Esophagus muscularis mucosa (tissue), 4 donors: ENCODE results near the gene CBX2. TPM values are rescaled to one million over a fixed set of nuclear protein-coding genes. Genes with fewer than 3 reads are reported as not detected.

Source experiments
- DNase-seq: peaks from one replicate; pipeline ENCODE4 v3.0.0-alpha.2; 2017; ENCODE audit errors: extremely low spot score
- H3K27ac ChIP-seq, 4 donors: fragments of 200-600 bp; sonication (generic); replicated peaks in 1 of 4; 1 replicate in 3 of 4; 2 replicates in 1 of 4; pipeline ENCODE4 v1.5.1; 2016 to 2019; ENCODE audit warnings: mild to moderate bottlenecking in 1 of 4
- H3K27me3 ChIP-seq, 4 donors: fragments of 200-600 bp; sonication (generic); one replicate each; pipeline versions ENCODE4 v1.5.1 to v1.6.0; 2016 to 2019
- H3K36me3 ChIP-seq, 4 donors: fragments of 200-600 bp; sonication (generic); one replicate each; pipeline ENCODE4 v1.5.1; 2016 to 2019
- H3K4me1 ChIP-seq, 4 donors: fragments of 200-600 bp; sonication (generic); one replicate each; pipeline ENCODE4 v1.5.1; 2016 to 2019
- H3K4me3 ChIP-seq, 4 donors: fragments of 200-600 bp; sonication (generic); 1 replicate in 2 of 4; 2 replicates in 2 of 4; pipeline ENCODE4 v1.5.1; 2016 to 2019; ENCODE audit warnings: mild to moderate bottlenecking in 4 of 4, moderate library complexity in 1 of 4
- H3K9me3 ChIP-seq, 4 donors: fragments of 200-600 bp; sonication (generic); 1 replicate in 3 of 4; 2 replicates in 1 of 4; pipeline ENCODE4 v1.5.1; 2016 to 2019
- EP300 ChIP-seq: sonication (generic); formaldehyde crosslinking; IDR thresholded peaks from one replicate; pipeline ENCODE4 v1.6.1; 2017; ENCODE audit warnings: antibody characterized with exemption
- POLR2A ChIP-seq: fragments of 450-650 bp; IDR thresholded peaks from one replicate; pipeline ENCODE4 v1.6.1; 2017; ENCODE audit warnings: antibody characterized with exemption, moderate library complexity, mild to moderate bottlenecking, low read depth
- POLR2AphosphoS5 ChIP-seq, 2 donors: sonication (generic); formaldehyde crosslinking; IDR thresholded peaks; one replicate each; pipeline ENCODE4 v1.6.1; 2017; ENCODE audit warnings: antibody characterized with exemption in 2 of 2
- WGBS: methylation state at CpG from one replicate; pipeline ENCODE4 v1.1.5; 2018; 5-methylcytosine and 5-hydroxymethylcytosine counted together
- intact Hi-C: fragments of 100-400 bp; cut with DNase I; formaldehyde crosslinking; loops from one replicate; pipeline ENCODE4 v1.15.1; 2023
- total RNA-seq, 4 donors: library from RNA; depleted of rRNA; stranded (reverse); fragments of >200 nt; gene quantifications; one replicate each; pipeline versions ENCODE4 v1.1.0 to v1.2.1, GENCODE V29; 2016
- TF ChIP-seq, protein P1 (sequence below), 3 experiments: fragments of 200-600 bp in 2 of 3; fragments of 450-650 bp in 1 of 3; sonication (generic) in 2 of 3; IDR thresholded peaks; one replicate each; pipeline ENCODE4 v1.5.1; 2017 to 2019; ENCODE audit warnings: antibody characterized with exemption in 3 of 3, mild to moderate bottlenecking in 2 of 3, moderate library complexity in 1 of 3

The CBX2 gene
- total RNA-seq, 4 donors from 2014 or later: 0.66 to 2.8 (median 1.5) TPM

DNA sequence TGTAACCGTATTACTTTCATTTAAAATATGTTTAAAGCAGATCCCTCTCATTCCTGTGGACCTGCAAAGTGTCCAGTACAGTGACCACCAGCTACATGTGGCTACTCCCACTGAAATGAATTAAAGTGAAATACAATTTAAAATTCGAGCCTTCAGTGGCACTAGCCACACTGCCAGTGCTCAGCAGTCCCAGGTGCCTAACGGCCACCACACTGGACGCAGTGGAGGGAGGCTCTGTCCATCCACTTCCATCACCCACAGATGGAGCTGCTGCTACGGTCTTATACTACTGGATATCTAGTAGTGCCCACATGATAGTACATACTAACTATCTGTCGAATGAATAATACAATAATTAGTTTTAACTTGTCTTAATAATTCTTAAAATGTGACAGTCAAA, 2.3 kb upstream of the CBX2 start:
- intact Hi-C loops: no loop called here

DNA sequence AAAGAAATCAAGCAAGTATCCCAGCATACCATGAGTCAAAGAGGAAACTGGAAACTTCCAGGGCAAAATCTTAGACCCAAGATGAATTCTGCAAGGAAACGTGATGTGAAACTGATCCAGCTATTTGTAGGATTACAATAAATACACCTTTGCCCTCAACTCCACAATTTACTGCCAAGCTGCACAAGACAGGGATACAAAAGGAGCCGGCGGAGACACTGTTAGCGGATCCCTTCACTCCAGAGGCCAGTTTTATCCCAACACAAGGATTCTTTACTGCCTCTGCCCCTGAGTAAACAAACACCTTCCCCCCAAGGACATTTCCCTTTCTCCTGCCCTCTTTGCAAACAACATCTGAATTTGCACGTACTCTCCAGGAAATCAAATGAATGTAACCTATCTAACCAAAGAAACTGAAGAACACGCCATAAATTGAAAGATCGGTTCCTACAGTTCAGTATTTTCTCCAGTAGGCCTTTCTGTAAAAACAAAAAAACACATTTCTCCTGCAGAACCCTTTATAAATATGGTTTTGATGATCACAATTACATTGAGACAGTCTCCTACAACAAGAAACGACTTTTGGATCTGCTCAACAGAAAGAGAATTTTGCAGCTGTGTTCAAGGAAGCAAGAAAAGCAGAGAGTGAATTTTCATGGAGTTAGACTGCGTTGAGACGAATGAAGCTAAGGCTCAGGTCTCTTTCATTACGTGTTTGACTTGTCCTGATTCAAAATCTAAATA, 1.4 kb upstream of the CBX2 start:
- WGBS: 68% methylated on average over 11 of the region's 11 CpGs
- Histone ChIP-seq H3K4me3 (peak overlapping the region in 2 of 4 donors; percentile 55 to 58), H3K27ac (peak overlapping the region in 3 of 4 donors; percentile 40 to 60 (median 59)), H3K9me3 (no peaks in the 10 kb centered on the region), H3K36me3 (no peaks in the 10 kb centered on the region), H3K4me1 (peaks cover 16 to 24% (median 21%) of the 10 kb centered on the region in 4 donors), H3K27me3 (peaks cover 0 to 95% (median 31%) of the 10 kb centered on the region in 4 donors)
- intact Hi-C loops: no loop called here
- TF ChIP-seq EP300 (no peak), POLR2AphosphoS5 (IDR thresholded peaks at IDR 0.05) (no peak), POLR2A (no peak)
- TF ChIP-seq, protein P1, sequence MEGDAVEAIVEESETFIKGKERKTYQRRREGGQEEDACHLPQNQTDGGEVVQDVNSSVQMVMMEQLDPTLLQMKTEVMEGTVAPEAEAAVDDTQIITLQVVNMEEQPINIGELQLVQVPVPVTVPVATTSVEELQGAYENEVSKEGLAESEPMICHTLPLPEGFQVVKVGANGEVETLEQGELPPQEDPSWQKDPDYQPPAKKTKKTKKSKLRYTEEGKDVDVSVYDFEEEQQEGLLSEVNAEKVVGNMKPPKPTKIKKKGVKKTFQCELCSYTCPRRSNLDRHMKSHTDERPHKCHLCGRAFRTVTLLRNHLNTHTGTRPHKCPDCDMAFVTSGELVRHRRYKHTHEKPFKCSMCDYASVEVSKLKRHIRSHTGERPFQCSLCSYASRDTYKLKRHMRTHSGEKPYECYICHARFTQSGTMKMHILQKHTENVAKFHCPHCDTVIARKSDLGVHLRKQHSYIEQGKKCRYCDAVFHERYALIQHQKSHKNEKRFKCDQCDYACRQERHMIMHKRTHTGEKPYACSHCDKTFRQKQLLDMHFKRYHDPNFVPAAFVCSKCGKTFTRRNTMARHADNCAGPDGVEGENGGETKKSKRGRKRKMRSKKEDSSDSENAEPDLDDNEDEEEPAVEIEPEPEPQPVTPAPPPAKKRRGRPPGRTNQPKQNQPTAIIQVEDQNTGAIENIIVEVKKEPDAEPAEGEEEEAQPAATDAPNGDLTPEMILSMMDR (IDR thresholded peaks at IDR 0.05): no peak
- DNase-seq: no peak

More for the DNA sequence above, 2.3 kb upstream of the CBX2 start:
- H3K9me3 ChIP-seq: no peaks in the 10 kb centered on the region
- peaks cover 16 to 24% (median 21%) of the 10 kb centered on the region in 4 donors for H3K4me1 ChIP-seq
- no peak for DNase-seq
- no peak overlapping the region for H3K4me3 ChIP-seq
- TF ChIP-seq POLR2AphosphoS5 (IDR thresholded peaks at IDR 0.05) (no peak), POLR2A (no peak), EP300 (no peak)
- TF ChIP-seq, protein P1 (IDR thresholded peaks at IDR 0.05): no peak
- H3K36me3 ChIP-seq: no peaks in the 10 kb centered on the region
- no peak overlapping the region for H3K27ac ChIP-seq
- 77% methylated on average over 6 of the region's 6 CpGs for WGBS
- H3K27me3 ChIP-seq: peaks cover 0 to 93% (median 31%) of the 10 kb centered on the region in 4 donors

DNA sequence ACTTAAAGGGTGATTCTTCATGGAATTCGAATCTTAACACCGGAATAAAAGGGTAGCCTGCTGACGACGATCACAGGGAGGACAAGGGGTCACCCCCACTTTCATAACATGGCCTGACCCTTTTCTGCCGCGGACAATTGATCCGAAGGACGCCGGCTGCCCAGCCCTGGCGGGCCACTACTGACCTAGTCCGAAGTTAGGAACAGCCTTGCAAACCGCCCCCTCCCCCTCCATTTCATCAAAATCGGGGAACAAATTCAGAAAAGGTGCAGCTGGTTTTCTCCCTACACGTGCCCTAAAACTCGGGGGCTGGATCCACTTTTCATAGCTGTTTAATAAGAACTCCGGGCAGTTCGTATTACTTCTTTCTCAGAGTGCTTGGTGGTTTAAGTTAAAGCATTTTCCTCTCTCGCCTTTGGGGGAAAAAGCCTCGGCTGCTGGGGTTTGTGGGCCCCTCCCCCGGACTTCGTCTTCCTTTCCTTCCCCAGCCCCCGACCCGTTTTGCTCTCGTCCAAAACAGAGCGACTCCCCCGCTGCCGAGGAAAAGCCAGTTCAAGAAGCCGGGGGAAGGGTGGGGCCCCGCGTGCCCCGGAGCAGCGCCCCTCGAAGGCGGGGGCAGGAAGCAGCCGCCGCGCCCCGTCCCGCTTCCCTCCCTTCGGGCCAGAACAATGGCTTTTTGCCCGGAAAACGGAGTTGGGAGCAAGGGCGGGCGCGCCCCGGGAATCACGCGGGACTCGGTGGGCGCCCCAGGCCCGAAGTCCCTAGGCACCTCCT, 641 bp upstream of the CBX2 start:
- no peak for TF ChIP-seq POLR2A
- TF ChIP-seq, protein P1 (IDR thresholded peaks at IDR 0.05): peak in 2 of 3 experiments; percentile 13 to 28
- peak; percentile 15 to 17 for TF ChIP-seq POLR2AphosphoS5 (IDR thresholded peaks at IDR 0.05)
- TF ChIP-seq EP300: no peak
- H3K9me3 ChIP-seq: no peaks in the 10 kb centered on the region
- peak overlapping the region; percentile 27 to 60 (median 50) for H3K27ac ChIP-seq
- no peaks in the 10 kb centered on the region for H3K36me3 ChIP-seq
- peak overlapping the region; percentile 55 to 64 (median 58) for H3K4me3 ChIP-seq
- DNase-seq: no peak
- intact Hi-C loops: no loop called here
- H3K4me1 ChIP-seq: peaks cover 16 to 24% (median 21%) of the 10 kb centered on the region in 4 donors
- H3K27me3 ChIP-seq: peaks cover 0 to 95% (median 31%) of the 10 kb centered on the region in 4 donors
- WGBS: 14% methylated on average over 25 of the region's 51 CpGs

DNA sequence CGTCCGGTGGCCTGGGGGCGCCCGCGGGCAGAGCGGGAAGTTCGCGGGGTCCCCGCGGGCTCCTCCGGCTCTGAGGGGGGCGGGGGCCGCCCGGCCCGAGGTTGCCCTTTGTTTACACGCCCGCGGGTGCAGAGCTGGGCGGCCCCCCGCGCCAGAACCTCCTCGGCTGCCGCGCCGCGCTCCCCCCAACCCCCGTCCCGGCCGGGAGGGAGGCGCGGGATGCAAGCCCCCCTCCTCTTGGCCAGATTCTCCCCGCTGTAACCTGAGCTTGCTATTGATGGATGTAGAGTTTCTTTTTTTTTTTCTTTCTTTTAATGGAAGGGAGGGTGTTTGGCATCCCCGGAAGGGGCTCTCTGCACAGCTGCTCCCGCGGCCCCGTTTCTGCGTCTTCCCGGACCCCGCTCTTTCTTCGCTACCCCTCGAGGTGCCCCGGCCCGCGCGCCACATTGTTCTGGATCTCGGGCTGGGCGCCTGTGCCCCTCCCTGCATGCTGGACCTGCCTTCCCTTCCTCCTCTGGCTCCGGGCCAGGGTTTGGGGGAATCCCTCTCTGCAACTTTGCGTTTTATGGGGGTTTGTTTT, 646 bp downstream of the CBX2 start:
- TF ChIP-seq EP300 (no peak), POLR2AphosphoS5 (IDR thresholded peaks at IDR 0.05) (no peak), POLR2A (no peak)
- TF ChIP-seq, protein P1 (IDR thresholded peaks at IDR 0.05): no peak
- Histone ChIP-seq H3K4me3 (peak overlapping the region; percentile 56 to 66 (median 64)), H3K36me3 (peaks cover 0 to 1% (median 0%) of the 10 kb centered on the region in 4 donors), H3K27me3 (peaks cover 0 to 90% (median 31%) of the 10 kb centered on the region in 4 donors), H3K27ac (peak overlapping the region in 2 of 4 donors; percentile 30 to 42), H3K4me1 (peaks cover 16 to 24% (median 21%) of the 10 kb centered on the region in 4 donors), H3K9me3 (no peaks in the 10 kb centered on the region)
- intact Hi-C loops: no loop called here
- DNase-seq: no peak
- 4% methylated on average over 28 of the region's 49 CpGs for WGBS
